ENCODE data around the gene NF1.

Gene NF1

GRCh38 chr17:31401456-31402254 lies 306.9 kb downstream of the NF1 start:
- Histone ChIP-seq H3K4me1 (ENCODE audit: control insufficient read depth, insufficient read depth, low read length) (no peaks in the 10 kb centered on the region), H3K4me3 (ENCODE audit: low read length) (no peak overlapping the region), H3K36me3 (ENCODE audit: insufficient read depth, low read length) (no peaks in the 10 kb centered on the region), H3K9ac (ENCODE audit: low read depth, low read length) (no peak overlapping the region), H3K27me3 (ENCODE audit: control insufficient read depth, insufficient read depth, low read length) (peaks cover 20% of the 10 kb centered on the region), H3K4me2 (ENCODE audit: low read length) (no peak overlapping the region), H3K9me3 (replicated peaks; ENCODE audit: low read length) (no peaks in the 10 kb centered on the region)

- no peak overlapping the region for H3K4me2 ChIP-seq (ENCODE audit: low read length)
- H3K9ac ChIP-seq (ENCODE audit: low read depth, low read length): no peak overlapping the region
- H3K27me3 ChIP-seq (ENCODE audit: control insufficient read depth, insufficient read depth, low read length): peaks cover 13% of the 10 kb centered on the region
- no peaks in the 10 kb centered on the region for H3K9me3 ChIP-seq (replicated peaks; ENCODE audit: low read length)
- no peaks in the 10 kb centered on the region for H3K36me3 ChIP-seq (ENCODE audit: insufficient read depth, low read length)
- no peaks in the 10 kb centered on the region for H3K4me1 ChIP-seq (ENCODE audit: control insufficient read depth, insufficient read depth, low read length)
- no peak overlapping the region for H3K4me3 ChIP-seq (ENCODE audit: low read length)
Measured at GRCh38 chr17:31404028-31404949, 309.5 kb downstream of the NF1 start.

- no peaks in the 10 kb centered on the region for H3K9me3 ChIP-seq (replicated peaks; ENCODE audit: low read length)
- H3K4me2 ChIP-seq (ENCODE audit: low read length): no peak overlapping the region
- no peaks in the 10 kb centered on the region for H3K4me1 ChIP-seq (ENCODE audit: control insufficient read depth, insufficient read depth, low read length)
- H3K36me3 ChIP-seq (ENCODE audit: insufficient read depth, low read length): no peaks in the 10 kb centered on the region
- peaks cover 13% of the 10 kb centered on the region for H3K27me3 ChIP-seq (ENCODE audit: control insufficient read depth, insufficient read depth, low read length)
- H3K9ac ChIP-seq (ENCODE audit: low read depth, low read length): no peak overlapping the region
- no peak overlapping the region for H3K4me3 ChIP-seq (ENCODE audit: low read length)
Measured at GRCh38 chr17:31405890-31406371, 311.2 kb downstream of the NF1 start.

- Histone ChIP-seq H3K4me1 (ENCODE audit: control insufficient read depth, insufficient read depth, low read length) (peaks cover 7% of the 10 kb centered on the region), H3K4me3 (ENCODE audit: low read length) (no peak overlapping the region), H3K36me3 (ENCODE audit: insufficient read depth, low read length) (no peaks in the 10 kb centered on the region), H3K27me3 (ENCODE audit: control insufficient read depth, insufficient read depth, low read length) (peaks cover 18% of the 10 kb centered on the region), H3K9me3 (replicated peaks; ENCODE audit: low read length) (no peaks in the 10 kb centered on the region), H3K9ac (ENCODE audit: low read depth, low read length) (no peak overlapping the region), H3K4me2 (ENCODE audit: low read length) (no peak overlapping the region)
Measured at GRCh38 chr17:31408586-31408985, 313.8 kb downstream of the NF1 start.

- Histone ChIP-seq H3K36me3 (ENCODE audit: insufficient read depth, low read length) (no peaks in the 10 kb centered on the region), H3K4me2 (ENCODE audit: low read length) (no peak overlapping the region), H3K4me3 (ENCODE audit: low read length) (no peak overlapping the region), H3K9me3 (replicated peaks; ENCODE audit: low read length) (no peaks in the 10 kb centered on the region), H3K9ac (ENCODE audit: low read depth, low read length) (no peak overlapping the region), H3K4me1 (ENCODE audit: control insufficient read depth, insufficient read depth, low read length) (peaks cover 17% of the 10 kb centered on the region), H3K27me3 (ENCODE audit: control insufficient read depth, insufficient read depth, low read length) (peaks cover 12% of the 10 kb centered on the region)
Measured at GRCh38 chr17:31411707-31412285, 317.0 kb downstream of the NF1 start.

GRCh38 chr17:31412511-31412910 lies 317.7 kb downstream of the NF1 start:
- H3K4me3 ChIP-seq (ENCODE audit: low read length): no peak overlapping the region
- H3K4me2 ChIP-seq (ENCODE audit: low read length): no peak overlapping the region
- H3K36me3 ChIP-seq (ENCODE audit: insufficient read depth, low read length): no peaks in the 10 kb centered on the region
- H3K9me3 ChIP-seq (replicated peaks; ENCODE audit: low read length): no peaks in the 10 kb centered on the region
- peaks cover 17% of the 10 kb centered on the region for H3K4me1 ChIP-seq (ENCODE audit: control insufficient read depth, insufficient read depth, low read length)
- peaks cover 9% of the 10 kb centered on the region for H3K27me3 ChIP-seq (ENCODE audit: control insufficient read depth, insufficient read depth, low read length)
- H3K9ac ChIP-seq (ENCODE audit: low read depth, low read length): no peak overlapping the region

GRCh38 chr17:31413081-31413799 lies 318.5 kb downstream of the NF1 start:
- no peak overlapping the region for H3K4me2 ChIP-seq (ENCODE audit: low read length)
- H3K4me1 ChIP-seq (ENCODE audit: control insufficient read depth, insufficient read depth, low read length): peaks cover 17% of the 10 kb centered on the region
- no peak overlapping the region for H3K9ac ChIP-seq (ENCODE audit: low read depth, low read length)
- peaks cover 5% of the 10 kb centered on the region for H3K27me3 ChIP-seq (ENCODE audit: control insufficient read depth, insufficient read depth, low read length)
- no peaks in the 10 kb centered on the region for H3K9me3 ChIP-seq (replicated peaks; ENCODE audit: low read length)
- H3K4me3 ChIP-seq (ENCODE audit: low read length): no peak overlapping the region
- no peaks in the 10 kb centered on the region for H3K36me3 ChIP-seq (ENCODE audit: insufficient read depth, low read length)

- H3K9me3 ChIP-seq (replicated peaks; ENCODE audit: low read length): no peaks in the 10 kb centered on the region
- H3K36me3 ChIP-seq (ENCODE audit: insufficient read depth, low read length): no peaks in the 10 kb centered on the region
- H3K4me2 ChIP-seq (ENCODE audit: low read length): no peak overlapping the region
- peaks cover 17% of the 10 kb centered on the region for H3K4me1 ChIP-seq (ENCODE audit: control insufficient read depth, insufficient read depth, low read length)
- H3K27me3 ChIP-seq (ENCODE audit: control insufficient read depth, insufficient read depth, low read length): peaks cover 5% of the 10 kb centered on the region
- no peak overlapping the region for H3K4me3 ChIP-seq (ENCODE audit: low read length)
- H3K9ac ChIP-seq (ENCODE audit: low read depth, low read length): no peak overlapping the region
Measured at GRCh38 chr17:31413874-31414549, 319.2 kb downstream of the NF1 start.

- no peak overlapping the region for H3K4me2 ChIP-seq (ENCODE audit: low read length)
- peaks cover 5% of the 10 kb centered on the region for H3K27me3 ChIP-seq (ENCODE audit: control insufficient read depth, insufficient read depth, low read length)
- no peaks in the 10 kb centered on the region for H3K9me3 ChIP-seq (replicated peaks; ENCODE audit: low read length)
- H3K4me3 ChIP-seq (ENCODE audit: low read length): no peak overlapping the region
- no peak overlapping the region for H3K9ac ChIP-seq (ENCODE audit: low read depth, low read length)
- no peaks in the 10 kb centered on the region for H3K36me3 ChIP-seq (ENCODE audit: insufficient read depth, low read length)
- peaks cover 17% of the 10 kb centered on the region for H3K4me1 ChIP-seq (ENCODE audit: control insufficient read depth, insufficient read depth, low read length)
Measured at GRCh38 chr17:31414550-31414918, 319.8 kb downstream of the NF1 start.

- H3K9me3 ChIP-seq (replicated peaks; ENCODE audit: low read length): no peaks in the 10 kb centered on the region
- H3K4me2 ChIP-seq (ENCODE audit: low read length): no peak overlapping the region
- peaks cover 17% of the 10 kb centered on the region for H3K4me1 ChIP-seq (ENCODE audit: control insufficient read depth, insufficient read depth, low read length)
- H3K4me3 ChIP-seq (ENCODE audit: low read length): no peak overlapping the region
- no peaks in the 10 kb centered on the region for H3K36me3 ChIP-seq (ENCODE audit: insufficient read depth, low read length)
- H3K27me3 ChIP-seq (ENCODE audit: control insufficient read depth, insufficient read depth, low read length): peaks cover 5% of the 10 kb centered on the region
- H3K9ac ChIP-seq (ENCODE audit: low read depth, low read length): no peak overlapping the region
Measured at GRCh38 chr17:31415004-31415454, 320.3 kb downstream of the NF1 start.

Measured in skeletal muscle satellite cell (primary cell).